ENCODE measurements around the gene DNAH3. TPM values are rescaled to one million over a fixed set of nuclear protein-coding genes. Genes with fewer than 3 reads are reported as not detected.

The DNAH3 gene
- total RNA-seq, 1 experiment from 2014 or later, result 0.24 TPM

- Mint-ChIP-seq H3K4me1 (peaks cover 17% of the 10 kb centered on the region in 2 experiments), H3K4me3 (no peak overlapping the region), H3K27me3 (ENCODE audit: low read depth) (no peaks in the 10 kb centered on the region), H3K9me3 (no peaks in the 10 kb centered on the region), H3K27ac (no peak overlapping the region), H3K36me3 (ENCODE audit: insufficient read depth in 1 of 3, low read depth in 3 of 3) (peaks cover 9 to 11% (median 9%) of the 10 kb centered on the region in 3 experiments; a peak in 5 of 7 replicates)
- no peak overlapping the region for H3K56ac ChIP-seq (ENCODE audit: insufficient read length, low read depth, low read length)
- no peak overlapping the region for H3K14ac ChIP-seq (ENCODE audit: insufficient read depth, low read length)
- H3K9me3 ChIP-seq (ENCODE audit: control insufficient read depth, low read depth, low read length), result no peaks in the 10 kb centered on the region
- H4K20me1 ChIP-seq (ENCODE audit: control insufficient read depth, insufficient read depth, insufficient read length), result no peaks in the 10 kb centered on the region
- no peak overlapping the region for H2BK15ac ChIP-seq (ENCODE audit: low read depth, low read length)
- no peak overlapping the region for H3T11ph ChIP-seq (ENCODE audit: low read length)
- no peak overlapping the region for H3K4me2 ChIP-seq (ENCODE audit: insufficient read depth, insufficient read length, low read length)
- no peak overlapping the region for H2AFZ ChIP-seq (ENCODE audit: low read length)
- no peak overlapping the region for H4K8ac ChIP-seq (replicated peaks; ENCODE audit: insufficient read length, low read depth, low read length)
- no peak overlapping the region for H4K5ac ChIP-seq (ENCODE audit: insufficient read length, low read depth, low read length)
- H3K9ac ChIP-seq (ENCODE audit: extremely low read depth, insufficient read length, low read length), result no peak overlapping the region
- no peak overlapping the region for H2AK5ac ChIP-seq (ENCODE audit: insufficient read length, low read length)
- H3K23me2 ChIP-seq (ENCODE audit: insufficient read length, low read depth, low read length, poor library complexity, severe bottlenecking), result no peaks in the 10 kb centered on the region
- no peak overlapping the region for H2BK120ac ChIP-seq (ENCODE audit: low read depth, low read length, poor library complexity, severe bottlenecking)
- no peaks in the 10 kb centered on the region for H3K27me3 ChIP-seq (ENCODE audit: insufficient read depth, low read length)
- no peak overlapping the region for H3K27ac ChIP-seq (ENCODE audit: insufficient read length, low read depth, low read length)
- H2BK12ac ChIP-seq (ENCODE audit: insufficient read length, low read depth, low read length), result no peak overlapping the region
- no peak for TF ChIP-seq CTCF (conservative IDR thresholded peaks at IDR 0.05)
- no peak overlapping the region for H2BK20ac ChIP-seq (ENCODE audit: low read depth, low read length, poor library complexity, severe bottlenecking)
- H4K91ac ChIP-seq (ENCODE audit: insufficient read length, low read depth, low read length), result no peak overlapping the region
- H3K79me2 ChIP-seq (ENCODE audit: insufficient read depth, low read length), result no peaks in the 10 kb centered on the region
- H3K4ac ChIP-seq (ENCODE audit: low read depth, low read length), result no peak overlapping the region
- H3K4me1 ChIP-seq (ENCODE audit: insufficient read depth, low read length), result no peaks in the 10 kb centered on the region
- DNase-seq, result no peak
- H3K23ac ChIP-seq (ENCODE audit: insufficient read length, low read depth, low read length), result no peak overlapping the region
- no CpG with 5 or more reads among the region's 4 CpGs for WGBS (ENCODE audit: extremely low coverage, insufficient read length, low lambda C conversion rate)
- H3K79me1 ChIP-seq (ENCODE audit: insufficient read depth, low read depth, low read length, poor library complexity, severe bottlenecking), result no peaks in the 10 kb centered on the region
- no peak overlapping the region for H3K18ac ChIP-seq (ENCODE audit: insufficient read length, low read depth, low read length)
- no peak overlapping the region for H2BK5ac ChIP-seq (ENCODE audit: insufficient read length, low read length)
These were observed 233.7 kb downstream of the DNAH3 start for GRCh38 chr16:20916942-20917341.

Measured in H9 (cell line).